Hippocampal formation (tissue), 2 donors: ENCODE measurements around the gene BCAR1.

Experiments used
- DNase-seq, 2 donors: peaks; one replicate each; lab custom pipeline; 2025; lab: John Stamatoyannopoulos, UW

The BCAR1 gene

GRCh38 chr16:75239542-75240122 is 11.8 kb downstream of the BCAR1 start:
- DNase-seq, result no peak

DNA sequence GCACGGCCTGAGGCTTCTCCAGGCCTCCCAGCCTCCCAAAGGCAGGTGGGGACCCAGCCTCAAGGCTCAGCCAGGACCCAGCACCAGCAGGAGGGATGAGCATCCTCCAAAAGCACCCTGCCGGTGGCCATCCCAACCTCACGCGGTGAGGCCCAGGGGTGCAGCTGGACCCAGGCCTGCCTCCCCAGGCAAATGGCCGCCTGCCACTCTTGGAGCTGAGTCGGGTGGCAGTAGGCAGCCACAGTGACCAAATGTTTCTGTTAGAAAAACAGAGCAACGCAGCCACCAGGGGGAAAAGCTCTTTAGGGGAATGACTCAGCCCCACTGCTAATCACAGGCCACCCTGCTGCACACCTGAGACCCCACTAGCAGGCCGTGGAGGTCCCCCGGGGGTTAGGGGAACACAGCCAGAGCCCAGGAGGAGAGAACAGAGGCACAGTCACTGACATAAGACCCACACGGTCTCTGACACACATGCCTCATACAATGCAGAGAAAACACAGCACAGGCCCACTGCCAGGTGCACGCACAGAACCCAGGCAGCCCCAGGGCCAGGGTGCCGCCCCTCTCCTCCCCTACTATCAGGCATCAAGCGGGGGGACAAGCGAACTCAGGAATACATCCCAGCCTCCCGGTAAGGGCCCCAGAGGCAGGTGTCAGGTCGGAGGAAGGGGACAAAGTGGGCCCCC is 12.4 kb downstream of the BCAR1 start:
- no peak for DNase-seq

DNA sequence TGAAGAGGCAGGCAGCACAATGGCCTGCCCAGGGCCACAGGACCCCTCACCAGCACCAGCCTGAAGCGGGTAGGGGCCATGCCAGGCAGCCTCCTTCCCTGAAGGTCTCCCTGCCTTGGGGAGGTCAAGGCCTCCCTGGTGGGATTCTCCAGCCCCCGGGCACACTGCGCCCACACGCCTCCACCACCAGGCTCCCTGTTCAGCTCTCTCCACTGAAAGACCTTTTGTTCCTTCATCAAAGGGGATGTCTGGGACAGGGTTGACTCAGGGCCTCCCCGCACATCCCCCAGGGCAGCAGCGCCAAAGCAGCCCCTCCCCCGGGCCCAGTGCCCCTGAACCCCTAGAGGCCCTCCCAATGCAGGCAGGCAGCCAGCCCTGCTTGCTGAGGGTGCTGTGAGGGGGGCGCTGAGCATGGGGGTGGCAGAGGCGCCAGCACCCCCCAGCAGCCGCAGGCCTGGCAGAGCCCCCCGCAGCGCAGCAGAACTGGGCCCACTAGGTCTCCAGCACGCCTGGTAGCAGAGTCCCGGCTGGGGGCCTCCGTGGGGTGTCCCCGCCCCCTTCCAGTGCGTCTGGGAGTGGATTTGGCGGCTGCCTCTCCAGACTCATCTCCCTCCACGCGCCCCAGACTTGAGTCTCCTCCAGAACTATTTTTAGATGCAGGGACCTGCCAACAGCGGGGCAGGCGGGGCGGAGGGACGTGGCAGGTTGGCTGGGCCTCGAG is 13.1 kb downstream of the BCAR1 start:
- peak; percentile 78 to 95 for DNase-seq

DNA sequence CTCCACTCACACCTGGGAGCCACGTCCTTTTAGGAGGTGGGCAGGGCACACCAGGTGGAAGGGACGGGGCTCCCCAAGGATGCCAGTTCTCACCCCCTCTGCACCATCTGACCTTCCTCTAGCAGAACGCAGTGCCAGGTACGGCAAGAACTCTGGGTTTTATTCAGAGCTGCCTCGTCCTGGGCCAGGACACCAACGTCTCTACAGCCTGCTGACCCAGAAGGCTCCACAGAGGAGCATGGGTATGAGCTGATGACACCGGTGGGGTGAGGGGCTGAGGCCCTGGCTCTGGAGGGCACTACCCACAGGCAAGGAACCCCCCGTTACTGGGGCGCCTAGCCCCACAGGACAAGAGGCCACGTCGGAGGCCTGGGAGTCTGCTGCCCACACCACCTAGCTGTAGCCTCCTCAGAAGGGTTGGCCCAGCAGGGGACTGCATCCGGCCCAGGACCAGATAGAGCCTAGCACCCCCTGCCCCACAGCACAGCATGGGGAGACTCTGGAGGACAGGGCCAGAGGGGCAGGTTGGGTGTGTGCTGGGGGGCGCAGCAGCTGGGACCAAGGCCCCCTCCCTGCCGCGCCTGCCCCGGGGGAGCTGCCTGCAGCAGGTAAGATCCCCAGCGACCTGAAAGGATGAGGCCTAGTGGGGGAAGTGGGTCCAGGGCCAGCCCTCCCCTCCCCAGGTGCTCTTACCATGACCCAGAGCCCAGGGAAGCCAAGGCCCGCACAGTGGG is 13.9 kb downstream of the BCAR1 start:
- DNase-seq, result no peak

DNA sequence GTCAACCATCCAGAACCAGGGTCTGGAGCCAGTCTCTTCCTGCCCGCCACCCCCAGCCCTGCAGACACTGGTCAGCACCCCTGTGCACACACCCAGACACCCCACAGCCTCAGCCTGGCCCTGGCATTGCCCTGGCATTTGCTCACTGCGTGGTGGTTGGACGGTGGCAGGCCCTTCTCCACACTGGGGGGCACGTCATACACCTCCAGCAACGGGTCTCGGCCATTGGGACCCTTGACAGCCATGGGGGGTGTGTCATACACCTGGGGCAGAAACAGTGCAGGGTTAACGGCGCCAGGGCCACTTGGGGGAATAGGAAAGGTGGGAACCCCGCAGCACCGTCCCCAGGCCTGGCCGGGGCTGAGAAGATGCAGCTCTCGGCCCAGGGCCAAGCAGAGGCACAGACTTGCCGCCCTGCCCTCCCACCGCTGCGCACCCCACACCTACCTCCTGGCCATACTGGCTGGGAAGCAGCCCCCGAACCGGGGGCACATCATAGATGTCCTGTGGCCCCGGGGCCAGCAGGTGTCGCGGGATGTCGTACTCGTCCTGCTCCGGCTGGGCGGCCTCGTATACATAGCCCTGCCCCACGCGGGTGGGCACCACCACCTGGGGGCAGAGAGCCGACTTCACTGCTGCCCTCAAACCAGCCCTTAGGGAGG is 14.6 kb downstream of the BCAR1 start:
- no peak for DNase-seq

DNA sequence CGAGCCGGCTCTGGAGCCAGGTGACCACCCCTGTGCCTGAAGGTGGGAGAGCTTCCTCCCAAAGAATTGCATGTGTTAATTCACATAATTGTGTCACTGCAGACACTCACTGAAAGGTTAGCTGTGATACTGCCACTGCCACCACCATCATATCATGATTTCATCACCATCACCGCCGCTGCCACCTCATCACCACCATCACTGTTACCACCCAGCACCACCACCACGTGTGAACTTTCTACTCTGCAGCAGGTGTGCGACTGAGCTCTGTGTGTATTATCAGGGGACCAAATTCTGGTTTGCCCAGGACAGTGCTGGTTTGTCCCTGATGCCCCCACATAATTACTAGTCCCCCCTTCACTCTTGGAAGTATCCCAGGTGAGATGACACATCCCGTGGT is 15.2 kb downstream of the BCAR1 start:
- DNase-seq, result no peak

- no peak for DNase-seq
Measured at GRCh38 chr16:75235721-75236193, 15.7 kb downstream of the BCAR1 start.

- DNase-seq, result peak in 1 of 2 donors; percentile 18
Measured at GRCh38 chr16:75234856-75235696, 16.3 kb downstream of the BCAR1 start.

DNA sequence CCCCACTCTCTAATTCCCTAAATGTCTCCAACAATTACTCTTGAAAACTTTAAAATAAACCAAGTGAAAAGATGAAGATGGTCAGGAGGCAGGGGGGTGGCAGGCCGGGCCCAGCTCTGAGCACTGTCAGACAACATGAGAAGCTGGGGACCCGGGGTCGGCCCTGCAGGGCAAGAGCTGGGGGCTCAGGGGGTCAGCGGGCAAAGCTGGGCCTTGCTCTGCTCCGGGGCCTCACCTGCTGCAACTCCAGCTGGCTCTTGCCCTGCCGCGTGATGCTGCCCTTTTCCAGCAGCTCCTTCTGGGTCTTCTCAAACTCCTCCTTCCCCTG is 17.8 kb downstream of the BCAR1 start:
- no peak for DNase-seq

DNA sequence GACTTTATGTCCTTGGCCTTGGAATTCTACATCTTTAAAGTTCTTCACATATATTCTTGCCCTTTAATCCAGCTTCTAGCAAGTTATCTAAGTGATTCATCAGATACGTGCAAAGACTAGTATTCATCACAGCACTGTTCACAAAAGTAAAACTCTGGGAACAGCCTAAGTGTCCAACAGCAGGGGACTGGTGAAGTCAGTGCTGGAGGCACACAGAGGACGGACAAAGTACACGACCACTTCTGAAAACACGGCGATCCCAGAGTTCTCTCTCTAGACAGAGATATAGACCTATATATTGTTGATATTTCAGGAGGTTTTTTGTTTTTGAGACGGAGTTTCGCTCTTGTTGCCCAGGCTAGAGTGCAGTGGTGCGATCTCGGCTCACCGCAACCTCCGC is 19.9 kb downstream of the BCAR1 start:
- DNase-seq, result no peak

GRCh38 chr16:75230471-75231110 is 20.8 kb downstream of the BCAR1 start:
- DNase-seq, result no peak

DNA sequence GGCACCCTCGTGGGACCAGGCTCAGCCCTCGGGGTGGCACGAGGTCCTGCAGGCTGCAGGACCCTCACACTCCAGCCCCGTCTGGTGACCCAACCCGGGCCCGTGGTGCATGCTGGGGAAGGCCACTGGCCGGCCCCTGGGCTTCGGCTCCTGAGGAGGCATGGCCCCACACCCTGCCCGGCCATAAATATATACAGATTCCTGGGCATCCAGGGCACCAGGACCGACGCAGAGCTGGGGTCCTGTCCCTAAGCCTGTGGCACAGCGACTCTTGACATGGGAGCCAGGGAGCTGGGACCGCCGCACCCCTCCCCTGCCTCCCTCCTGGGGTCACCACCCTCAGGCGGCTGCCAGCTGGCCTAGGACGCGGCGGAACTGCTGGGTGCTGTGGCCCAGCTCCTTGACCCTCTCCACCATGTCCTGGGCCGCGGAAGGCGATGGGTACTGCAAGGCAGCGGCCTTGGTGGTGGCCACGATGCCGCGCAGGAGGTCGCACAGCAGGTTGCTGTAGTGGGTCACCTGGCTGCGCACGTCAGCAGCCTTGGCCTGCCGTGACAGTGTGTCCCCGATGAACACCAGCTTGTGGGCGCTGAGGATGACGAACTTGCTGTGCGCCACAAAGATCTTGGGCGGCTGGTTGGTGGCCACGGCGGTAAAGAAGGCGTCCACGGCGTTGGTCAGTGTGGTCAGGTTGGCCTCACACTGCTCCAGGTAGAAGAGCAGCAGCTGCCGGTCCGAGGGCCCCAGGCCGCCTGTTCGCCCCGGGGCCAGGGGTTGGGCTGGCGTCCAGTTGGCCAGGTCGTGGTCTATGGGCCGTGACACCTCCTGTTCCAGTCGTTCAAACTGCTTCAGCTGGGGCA is 22.0 kb downstream of the BCAR1 start:
- no peak for DNase-seq

- DNase-seq, result no peak
Measured at GRCh38 chr16:75228143-75228976, 23.1 kb downstream of the BCAR1 start.

GRCh38 chr16:75227361-75228142 is 23.9 kb downstream of the BCAR1 start:
- DNase-seq, result no peak

GRCh38 chr16:75226550-75227360 is 24.7 kb downstream of the BCAR1 start:
- DNase-seq, result no peak

GRCh38 chr16:75225678-75226515 is 25.5 kb downstream of the BCAR1 start:
- DNase-seq, result no peak
